Lung microvascular endothelial cell (primary cell): ENCODE measurements around the gene PRRT1B. TPM values are rescaled to one million over a fixed set of nuclear protein-coding genes. Genes with fewer than 3 reads are reported as not detected.
A peak's percentile ranks its signal among the peaks of the same experiment; 100 is the strongest.
"Not testable (repeated sequence)": the region's sequence is repeated elsewhere in the genome, so short reads cannot be mapped to it uniquely, and the experiment has no call there.

Experiments
- DNase-seq, 2 donors: peaks; one replicate each; pipeline versions ENCODE4 v3.0.0 to v3.0.0-alpha.2; 2010; ENCODE audit warnings: low read depth in 2 of 2
- total RNA-seq: library from RNA; depleted of rRNA; stranded (reverse); fragments of >200 nt; gene quantifications from 2 replicates; pipeline ENCODE4 v1.2.1, GENCODE V29; 2014

PRRT1B gene
- total RNA-seq, 1 donor from 2014 or later = not detected

DNA sequence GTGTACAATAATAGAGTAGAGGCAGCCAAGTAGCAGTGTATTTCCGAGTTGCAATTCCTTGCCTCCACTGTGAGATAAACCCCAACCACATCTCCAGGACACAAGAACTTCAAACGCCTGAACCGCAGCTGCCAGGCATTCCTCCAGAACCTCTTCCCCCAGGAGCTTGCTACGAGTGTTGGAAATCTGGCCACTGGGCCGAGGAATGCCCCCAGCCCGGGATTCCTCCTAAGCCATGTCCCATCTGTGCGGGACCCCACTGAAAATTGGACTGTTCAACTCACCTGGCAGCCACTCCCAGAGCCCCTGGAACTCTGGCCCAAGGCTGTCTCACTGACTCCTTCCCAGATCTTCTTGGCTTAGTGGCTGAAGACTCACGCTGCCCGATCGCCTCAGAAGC is 3.9 kb downstream of the PRRT1B start:
- DNase-seq = not testable (repeated sequence)

DNA sequence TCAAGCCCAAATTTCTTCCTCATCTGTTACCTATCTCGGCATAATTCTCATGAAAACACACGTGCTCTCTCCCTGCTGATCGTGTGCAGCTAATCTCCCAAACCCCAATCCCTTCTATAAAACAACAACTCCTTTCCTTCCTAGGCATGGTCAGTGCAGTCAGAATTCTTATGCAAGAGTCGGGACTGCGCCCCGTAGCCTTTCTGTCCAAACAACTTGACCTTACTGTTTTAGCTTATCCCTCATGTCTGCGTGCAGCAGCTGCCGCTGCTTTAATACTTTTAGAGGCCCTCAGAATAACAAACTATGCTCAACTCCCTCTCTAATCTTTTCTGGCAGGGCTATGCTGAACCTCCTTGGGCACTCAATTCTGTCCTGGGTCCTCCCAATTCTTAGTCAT is 5.1 kb downstream of the PRRT1B start:
- DNase-seq = not testable (repeated sequence)

DNA sequence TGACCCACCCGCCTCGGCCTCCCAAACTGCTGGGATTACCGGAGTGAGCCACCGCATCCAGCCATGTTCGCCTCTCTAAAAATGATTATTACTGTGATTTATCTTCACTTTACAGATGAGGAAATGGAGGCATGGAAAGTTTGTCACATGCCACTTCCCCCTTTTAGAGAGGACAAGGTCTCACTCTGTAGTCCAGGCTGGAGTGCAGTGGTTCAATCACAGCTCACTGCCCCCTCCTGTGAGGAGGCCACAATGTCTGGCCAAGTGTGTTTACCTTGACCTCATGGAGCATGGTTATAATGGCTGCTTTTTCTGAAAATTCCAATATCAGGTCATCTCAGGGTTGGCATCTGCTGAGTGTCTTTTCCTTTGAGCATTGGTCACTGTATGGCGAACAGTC is 6.7 kb downstream of the PRRT1B start:
- peak in 1 of 2 donors; percentile 52 for DNase-seq

DNA sequence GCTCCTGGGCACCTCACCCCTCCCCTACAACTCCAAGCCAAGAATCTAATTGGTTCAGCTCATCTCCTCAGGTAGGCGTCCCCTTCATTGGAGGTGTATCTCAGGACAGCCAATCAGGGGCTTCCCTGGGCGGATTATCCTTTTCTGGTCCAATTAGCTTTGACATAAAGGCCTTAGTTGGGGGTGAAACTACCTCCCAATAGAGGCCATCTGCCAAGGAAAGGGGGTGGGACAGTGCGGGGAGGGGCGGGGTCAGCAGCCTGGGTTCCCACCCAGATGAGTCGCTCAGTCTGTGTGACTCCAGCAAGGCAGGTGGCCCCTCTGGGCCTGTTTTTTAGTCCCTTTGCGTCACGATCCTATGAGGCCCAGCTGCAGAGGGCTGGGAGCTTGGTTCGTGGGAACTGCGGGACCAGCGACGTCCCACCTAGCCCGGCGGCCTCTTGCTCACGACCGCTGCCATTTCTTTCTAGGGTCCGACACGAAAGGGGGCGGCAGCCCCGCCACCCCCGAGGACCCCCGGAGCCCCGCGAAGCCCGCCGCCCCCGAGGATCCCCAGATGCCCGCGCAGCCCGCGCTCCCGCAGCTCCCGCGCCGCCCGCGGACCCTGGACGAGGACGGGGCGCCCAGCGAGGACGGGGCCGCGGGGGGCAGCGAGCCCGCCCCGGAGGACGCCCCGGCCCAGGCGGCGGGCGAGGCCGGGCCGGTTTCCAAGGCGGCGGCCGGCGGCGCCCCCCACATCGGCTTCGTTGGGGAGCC is 8.9 kb downstream of the PRRT1B start:
- DNase-seq = no peak

DNA sequence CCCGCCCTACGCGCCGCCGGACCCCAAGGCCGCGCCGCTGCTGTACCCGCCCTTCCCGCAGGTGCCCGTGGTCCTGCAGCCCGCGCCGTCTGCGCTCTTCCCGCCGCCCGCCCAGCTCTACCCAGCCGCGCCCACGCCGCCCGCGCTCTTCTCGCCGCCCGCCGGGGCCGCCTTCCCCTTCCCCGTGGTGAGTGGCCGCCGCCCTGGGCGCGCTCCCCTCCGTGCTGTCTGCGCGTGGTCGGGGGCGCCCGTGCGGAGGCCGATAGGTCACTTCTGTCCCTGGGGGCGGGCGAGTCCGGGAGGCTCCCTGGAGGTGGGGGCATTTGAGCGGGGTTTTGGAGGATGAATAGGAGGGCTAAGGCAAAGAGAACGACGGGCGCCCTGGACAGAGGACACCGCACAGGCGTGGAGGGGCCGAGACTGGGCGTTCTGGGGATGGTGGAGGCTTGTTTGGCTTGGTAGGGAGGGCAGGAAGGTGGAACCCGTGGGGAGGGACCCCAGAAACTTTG is 9.6 kb downstream of the PRRT1B start:
- DNase-seq = no peak

DNA sequence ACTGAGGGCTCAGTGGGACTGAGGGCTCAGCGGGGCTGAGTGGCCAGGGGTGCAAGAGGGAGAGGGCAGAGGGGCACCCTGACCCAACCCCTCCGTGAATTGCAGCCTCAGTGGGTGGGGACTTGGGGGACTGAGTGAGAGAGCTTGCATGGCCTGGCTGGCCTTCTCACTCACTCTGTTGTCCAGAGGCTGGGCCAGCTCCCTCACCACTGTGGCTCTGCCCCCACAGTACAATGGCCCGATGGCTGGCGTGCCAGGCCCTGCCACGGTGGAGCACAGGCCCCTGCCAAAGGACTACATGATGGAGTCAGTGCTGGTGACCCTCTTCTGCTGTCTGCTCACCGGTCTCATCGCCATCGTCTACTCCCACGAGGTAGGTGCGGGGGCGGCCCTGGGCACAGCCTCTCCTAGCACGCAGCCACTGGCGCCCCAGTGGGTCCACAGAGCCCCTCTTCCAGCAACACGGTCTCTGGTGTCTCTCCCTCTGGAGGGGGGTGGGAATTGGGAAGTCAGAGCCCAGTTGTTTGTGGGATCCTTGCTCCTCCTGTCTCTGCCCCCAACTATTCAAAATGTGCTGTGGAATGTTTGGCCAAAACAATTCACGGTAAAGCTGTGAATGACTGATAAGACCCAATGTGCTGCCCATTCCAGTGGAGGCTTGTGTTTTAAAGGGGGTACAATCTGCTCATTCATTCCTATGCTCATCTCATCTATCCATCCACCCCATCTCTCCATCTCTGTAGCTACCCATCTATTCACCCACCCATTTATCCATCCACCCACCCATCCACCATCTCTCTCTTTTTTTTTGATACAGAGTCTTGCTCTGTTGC is 10.7 kb downstream of the PRRT1B start:
- DNase-seq = no peak

DNA sequence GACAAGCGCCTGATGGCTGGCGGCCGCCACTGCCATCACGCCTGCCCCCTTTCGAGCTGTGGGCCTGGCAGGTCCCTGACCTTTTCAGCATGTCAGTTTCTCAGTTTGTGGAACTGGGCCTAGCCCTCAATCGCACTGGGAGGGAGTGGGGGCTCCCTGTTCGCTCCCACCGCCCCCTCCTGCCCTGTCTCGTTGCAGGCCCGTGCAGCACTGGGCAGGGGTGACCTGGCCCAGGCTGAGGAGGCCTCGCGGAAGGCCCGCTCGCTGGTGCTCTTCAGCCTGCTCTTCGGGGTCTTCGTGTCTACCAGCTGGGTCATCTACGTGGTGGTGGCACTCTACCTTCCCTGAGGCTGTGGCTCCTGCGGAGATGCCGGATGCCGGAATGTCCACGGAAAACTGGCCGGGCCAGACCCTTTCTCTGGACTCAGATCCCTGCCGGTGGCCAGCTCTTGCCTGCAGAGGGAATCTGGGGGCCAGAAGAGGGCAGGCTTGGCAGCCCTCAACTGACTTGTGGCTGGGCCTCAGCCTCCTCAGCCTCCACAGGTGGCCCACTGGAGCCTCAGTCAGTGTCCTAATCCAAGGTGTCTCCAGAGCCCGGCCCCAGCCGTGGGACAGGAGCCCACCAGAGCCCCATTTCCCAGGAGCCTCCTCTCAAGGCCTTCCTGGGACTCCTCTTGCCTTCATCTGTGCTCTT is 12.7 kb downstream of the PRRT1B start:
- DNase-seq = no peak

DNA sequence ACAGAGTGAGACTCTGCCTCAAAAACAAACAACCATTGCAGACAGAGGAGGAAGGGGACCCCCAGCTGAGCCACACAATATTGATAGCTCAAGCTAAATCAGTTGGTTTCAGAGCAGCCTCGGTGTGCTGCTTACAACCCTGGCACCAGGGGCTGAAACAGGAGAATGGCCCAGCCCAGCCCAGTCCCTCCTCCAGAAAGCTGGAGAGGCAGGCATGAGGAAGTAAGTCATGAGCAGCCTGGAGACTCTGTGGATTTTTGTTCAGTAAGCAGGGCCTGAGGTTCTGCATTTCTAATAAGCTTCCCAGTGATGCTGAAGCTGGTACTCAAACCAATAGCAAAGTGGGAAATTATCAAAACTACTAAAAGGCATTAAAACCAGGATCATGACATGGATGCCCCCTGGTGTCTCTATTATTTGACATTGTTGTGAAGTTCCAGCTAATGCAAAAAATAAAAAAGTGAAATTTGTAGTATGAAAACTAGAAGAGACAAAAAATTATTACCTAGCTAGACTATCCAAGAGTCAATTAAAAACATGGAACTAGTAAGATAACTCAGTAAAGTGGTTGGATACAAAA is 14.2 kb downstream of the PRRT1B start:
- DNase-seq = no peak

DNA sequence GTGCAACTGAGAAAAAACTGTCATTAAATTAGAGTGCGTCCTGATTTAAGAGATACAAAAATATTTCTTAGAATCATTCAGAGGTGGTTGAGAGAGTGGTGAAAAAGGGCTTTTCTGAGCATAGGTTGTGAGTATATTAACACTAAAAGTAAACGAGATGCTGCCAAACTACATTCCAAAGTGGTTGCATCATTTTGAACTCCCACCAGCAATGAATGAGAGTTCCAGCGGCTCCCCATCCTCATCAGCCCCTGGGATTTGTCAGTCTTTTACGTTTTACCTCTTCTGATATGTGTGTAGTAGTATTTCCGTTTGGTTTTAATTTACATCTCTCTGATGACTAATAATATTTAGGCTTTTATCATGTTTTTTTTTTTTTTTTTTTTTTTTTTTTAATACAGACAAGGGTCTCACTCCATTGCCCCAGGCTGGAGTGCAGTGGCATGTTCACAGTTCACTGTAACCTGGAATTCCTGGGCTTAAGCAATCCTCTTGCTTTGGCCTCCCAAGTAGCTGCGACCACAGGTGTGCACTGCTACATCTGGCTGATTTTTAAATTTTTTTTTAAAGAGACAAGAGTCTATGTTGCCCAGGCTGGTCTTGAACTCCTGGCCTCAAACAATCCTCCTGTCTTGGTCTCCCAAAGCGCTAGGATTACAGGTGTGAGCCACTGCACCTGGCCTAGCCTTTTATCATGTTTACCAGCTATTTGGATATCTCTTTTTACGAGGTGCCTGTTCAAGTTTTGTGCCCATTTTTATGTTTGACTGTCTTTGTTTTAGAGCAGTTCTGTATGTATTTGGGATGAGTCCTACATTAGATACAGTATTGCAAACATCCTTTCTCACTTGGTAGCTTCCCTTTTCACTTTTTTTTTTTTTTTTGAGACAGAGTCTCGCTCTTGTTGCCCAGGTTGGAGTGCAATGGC is 17.0 kb downstream of the PRRT1B start:
- no peak for DNase-seq

DNA sequence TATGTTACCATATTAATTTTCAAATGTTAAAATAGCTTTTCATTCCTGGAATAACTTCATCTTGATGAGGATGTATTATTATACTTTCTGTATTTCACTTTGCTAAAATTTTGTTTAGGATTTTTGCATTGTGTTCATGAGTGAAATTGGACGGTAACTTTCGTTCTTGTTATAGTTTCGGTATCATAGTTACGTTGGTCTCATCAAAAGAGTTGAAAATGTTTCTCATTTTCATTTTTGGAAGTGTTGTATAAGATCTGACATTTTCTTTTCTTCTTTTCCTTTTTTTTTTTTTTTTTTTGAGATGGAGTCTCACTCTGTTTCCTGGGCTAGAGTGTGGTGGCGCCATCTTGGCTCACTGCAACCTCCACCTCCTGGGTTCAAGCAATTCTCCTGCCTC is 20.0 kb downstream of the PRRT1B start:
- DNase-seq = no peak

DNA sequence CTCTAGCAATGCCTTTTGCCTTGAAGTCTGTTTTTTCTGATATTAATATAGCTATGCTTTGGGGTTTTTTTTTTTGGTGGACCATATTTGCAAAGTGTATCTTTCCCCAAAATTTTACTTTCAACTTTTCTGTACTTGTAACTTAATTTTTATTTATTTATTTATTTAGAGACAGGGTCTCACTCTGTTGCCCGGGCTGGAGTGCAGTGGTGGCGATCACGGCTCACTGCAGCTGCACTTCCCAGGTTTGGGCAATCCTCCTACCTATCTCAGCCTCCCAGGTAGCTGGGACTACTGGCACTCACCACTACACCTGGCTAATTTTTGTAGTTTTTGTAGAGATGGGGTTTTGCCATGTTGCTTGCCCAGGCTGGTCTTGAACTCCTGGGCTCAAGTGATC is 20.8 kb downstream of the PRRT1B start:
- no peak for DNase-seq

DNA sequence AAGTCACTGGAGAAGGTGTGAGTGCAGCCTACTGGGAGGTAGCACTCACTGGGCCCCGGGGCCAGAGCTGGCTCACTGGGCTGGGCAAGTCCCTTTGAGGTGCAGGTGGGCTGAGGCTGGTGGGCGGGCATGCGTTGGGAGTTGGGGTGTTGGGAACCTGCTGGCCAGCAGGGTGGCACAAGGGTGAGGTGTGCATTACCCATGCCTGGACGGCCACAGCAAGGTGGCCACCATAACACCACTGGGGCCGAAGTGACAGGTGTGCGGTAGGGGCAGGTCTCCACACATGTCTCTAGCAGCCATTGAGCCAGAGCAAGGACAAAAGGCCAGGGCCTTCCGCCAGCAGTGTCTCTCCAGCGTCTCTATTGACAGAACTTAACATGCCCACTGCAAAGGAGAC is 22.6 kb downstream of the PRRT1B start:
- no peak for DNase-seq

DNA sequence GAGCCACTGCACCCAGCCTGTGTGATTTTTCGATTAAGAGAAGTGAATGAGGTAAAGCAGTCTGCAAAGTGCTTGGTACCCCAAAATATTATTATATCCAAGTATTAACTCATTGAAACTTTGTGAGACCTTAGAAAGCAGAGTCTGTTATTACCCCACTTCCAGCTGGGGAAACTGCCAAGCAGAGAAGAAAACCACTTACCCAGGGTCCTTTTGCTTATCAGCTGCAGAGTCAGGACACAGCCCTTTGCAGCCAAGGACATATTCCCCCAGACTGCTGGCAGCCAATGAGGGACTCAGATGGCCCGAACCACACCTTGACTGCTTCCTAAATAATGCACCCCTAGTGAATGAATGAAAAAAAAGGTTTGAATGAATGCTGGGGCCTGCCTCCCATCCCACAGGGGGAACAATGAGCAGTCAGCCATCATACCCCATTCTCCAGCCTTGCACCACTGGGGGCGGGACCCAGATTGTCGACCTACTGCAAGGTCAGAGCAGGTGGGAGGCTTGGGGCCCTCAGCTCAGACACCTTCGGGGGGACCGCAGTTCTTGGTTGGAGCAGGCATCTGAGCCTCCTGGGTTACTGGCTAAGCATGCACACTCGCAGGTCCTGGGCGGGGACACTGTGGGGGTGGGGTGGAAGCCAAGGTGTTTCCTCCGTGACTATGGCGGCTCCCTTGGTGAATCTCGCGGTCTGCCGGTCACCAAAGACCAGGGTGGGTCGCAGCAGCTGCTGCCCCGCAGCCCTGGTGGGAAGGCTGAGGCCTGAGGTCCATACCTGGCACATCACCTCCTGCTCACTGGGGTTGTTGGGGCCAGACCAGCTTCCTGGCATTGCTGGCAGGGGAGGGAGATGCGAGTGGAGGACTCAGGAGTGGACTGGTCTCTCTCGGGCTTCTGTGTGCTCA is 29.7 kb downstream of the PRRT1B start:
- no peak for DNase-seq

DNA sequence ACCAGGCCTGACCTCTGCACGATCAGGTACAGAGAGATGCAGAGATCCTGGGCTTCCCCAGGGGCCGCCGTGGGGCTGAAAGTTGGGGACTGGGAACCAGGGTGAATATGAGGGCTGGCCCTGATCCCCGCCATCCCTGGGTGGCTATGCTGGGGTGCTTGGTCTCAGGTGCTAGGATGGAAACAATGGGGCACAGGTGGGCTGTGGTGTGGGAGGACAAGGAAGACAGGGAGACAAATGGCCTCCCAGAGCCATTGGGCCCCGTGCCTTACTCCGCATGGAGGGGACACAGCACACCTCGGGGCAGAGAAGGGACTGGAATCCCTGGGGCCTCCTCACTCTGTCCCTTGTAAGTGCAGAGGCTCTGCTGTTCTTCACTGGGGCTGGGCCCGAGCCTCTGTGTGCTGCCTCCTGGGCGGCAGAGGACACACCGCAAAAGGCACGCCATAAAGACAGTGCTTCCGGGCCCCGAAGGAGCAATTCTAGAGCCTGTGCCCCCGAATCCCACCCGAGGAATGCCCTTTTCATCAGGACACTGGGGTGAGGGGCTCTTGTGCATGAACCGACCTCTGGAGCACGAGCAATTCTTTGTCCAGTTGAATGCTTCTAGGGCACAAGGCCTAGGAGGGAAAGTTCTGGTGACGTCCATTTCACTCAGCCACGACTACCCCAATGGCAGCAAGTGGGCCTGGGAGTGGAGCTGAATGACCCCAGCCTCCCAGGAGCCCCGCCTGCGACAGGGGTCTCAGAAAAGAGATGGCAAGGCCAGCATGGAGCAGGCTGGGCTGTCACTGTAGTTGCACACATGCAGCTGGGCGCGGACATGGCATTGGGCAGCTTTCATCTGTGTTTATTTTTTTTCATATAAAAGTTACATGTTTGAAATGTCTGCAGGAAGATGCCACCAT is 30.9 kb downstream of the PRRT1B start:
- no peak for DNase-seq

DNA sequence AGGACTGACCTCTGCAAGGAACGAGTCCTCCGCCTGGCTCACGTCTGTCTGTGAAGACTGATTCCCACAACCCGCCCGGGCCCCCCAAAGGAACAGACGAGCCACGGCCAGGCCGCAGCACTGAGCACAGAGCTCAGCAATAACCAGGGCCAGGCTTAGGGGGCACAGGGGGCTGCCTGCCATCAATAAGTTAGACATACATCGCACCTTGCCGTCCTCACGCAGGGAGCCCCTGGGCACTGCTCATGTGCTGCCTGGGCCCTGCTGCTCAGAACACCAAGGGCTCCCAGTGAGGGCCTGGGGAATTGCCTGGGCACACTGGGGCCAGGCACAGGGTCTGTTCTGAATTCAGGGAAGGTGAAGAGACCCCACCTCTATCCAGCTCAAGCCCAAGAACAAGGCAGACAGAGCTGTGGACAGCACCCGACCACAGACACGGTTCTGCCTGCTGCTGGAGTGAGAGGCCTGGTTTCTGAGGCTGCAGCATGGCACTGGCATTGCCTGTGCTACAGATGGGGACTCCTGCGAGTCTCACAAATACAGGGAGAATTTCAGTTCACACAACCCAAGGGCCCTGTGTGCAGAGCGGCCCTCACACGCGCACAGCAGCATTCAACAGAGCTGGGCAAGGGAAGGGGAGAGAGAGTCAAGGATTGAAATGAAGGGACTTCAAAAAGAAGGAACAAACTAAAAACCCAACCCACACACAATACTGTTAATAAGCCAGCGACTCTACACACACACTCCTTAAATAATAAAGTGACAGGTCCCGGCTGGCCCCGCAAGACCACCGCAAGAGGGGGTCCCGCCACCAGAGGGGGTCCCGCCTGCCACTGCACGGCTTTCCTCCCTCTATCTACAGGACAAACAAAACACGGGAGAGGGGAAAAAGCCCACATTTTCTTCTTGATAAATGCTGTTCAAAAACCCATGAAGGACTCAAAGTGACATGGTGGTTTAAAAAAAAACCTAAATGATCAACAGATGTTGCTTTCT is 32.0 kb downstream of the PRRT1B start:
- no peak for DNase-seq

DNA sequence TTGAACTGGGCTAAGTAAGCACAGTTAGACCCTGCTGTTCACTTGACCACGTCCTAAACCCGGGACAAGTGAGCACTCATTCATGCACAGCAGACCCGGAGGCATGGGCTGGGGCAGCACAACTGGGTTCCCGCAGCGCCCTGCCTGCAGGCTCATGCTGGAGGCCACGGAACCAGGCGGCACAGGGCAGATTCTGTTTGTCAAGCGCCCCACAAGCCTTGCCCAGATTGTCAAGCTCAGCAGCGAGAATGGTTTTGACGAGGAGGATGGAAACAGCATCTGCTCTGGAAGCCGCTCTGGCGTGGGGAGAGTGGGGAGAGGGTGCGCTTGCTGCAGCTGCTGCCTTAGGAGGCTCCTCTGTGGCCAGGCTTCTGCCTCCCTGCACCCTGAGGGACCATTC is 32.7 kb downstream of the PRRT1B start:
- no peak for DNase-seq
